Ovary (tissue), 3 donors: ENCODE measurements around the gene SLC16A9.

Experiments used
- CTCF ChIP-seq, 3 donors: fragments of 450-650 bp in 2 of 3; fragments of 200-600 bp in 1 of 3; IDR thresholded peaks; one replicate each; pipeline versions ENCODE4 v1.5.1 to v1.8.0; 2016 to 2022; ENCODE audit warnings: antibody characterized with exemption in 3 of 3, mild to moderate bottlenecking in 1 of 3
- POLR2A ChIP-seq: fragments of 450-650 bp; IDR thresholded peaks from one replicate; pipeline ENCODE4 v1.6.1; 2017; ENCODE audit warnings: antibody characterized with exemption, mild to moderate bottlenecking, moderate library complexity
- donor health status: DM: no; HTN: no; CAD: no.

GRCh38 chr10:59631882-59632807 is 77.5 kb downstream of the SLC16A9 start:
- TF ChIP-seq CTCF (IDR thresholded peaks at IDR 0.05), result no peak
- no peak for TF ChIP-seq POLR2A
